H9 (cell line): ENCODE results near the gene KCNAB2. TPM values are rescaled to one million over a fixed set of nuclear protein-coding genes. Genes with fewer than 3 reads are reported as not detected.

Experiments used
- DNase-seq: peaks from one replicate; pipeline ENCODE4 v3.0.0-alpha.2; 2017
- H2AFZ ChIP-seq: one replicate; pipeline ENCODE4 v1.6.1; 2013; ENCODE audit warnings: mild to moderate bottlenecking, low read length, control low read depth, moderate library complexity
- H2AK5ac ChIP-seq: 2 replicates; pipeline ENCODE4 v1.6.1; 2013; ENCODE audit warnings: low read length, control low read depth, mixed read lengths; ENCODE audit not compliant: insufficient read length
- H2BK120ac ChIP-seq: one replicate; pipeline ENCODE4 v1.6.1; 2013; ENCODE audit warnings: low read depth, mild to moderate bottlenecking, low read length, control low read depth, inconsistent platforms; ENCODE audit not compliant: poor library complexity, severe bottlenecking
- H2BK12ac ChIP-seq: 2 replicates; pipeline ENCODE4 v1.6.1; 2013; ENCODE audit warnings: low read length, control low read depth, mixed read lengths, low read depth; ENCODE audit not compliant: insufficient read length
- H2BK15ac ChIP-seq: 2 replicates; pipeline ENCODE4 v1.6.1; 2013; ENCODE audit warnings: low read depth, low read length, control low read depth
- H2BK20ac ChIP-seq: one replicate; pipeline ENCODE4 v1.6.1; 2013; ENCODE audit warnings: low read depth, mild to moderate bottlenecking, low read length, control low read depth, inconsistent platforms; ENCODE audit not compliant: poor library complexity, severe bottlenecking
- H2BK5ac ChIP-seq: 2 replicates; pipeline ENCODE4 v1.6.1; 2013; ENCODE audit warnings: low read length, control low read depth, mixed read lengths; ENCODE audit not compliant: insufficient read length
- H3K14ac ChIP-seq: 2 replicates; pipeline ENCODE4 v1.6.1; 2013; ENCODE audit warnings: low read length, control low read depth; ENCODE audit not compliant: insufficient read depth
- H3K18ac ChIP-seq: 2 replicates; pipeline ENCODE4 v1.6.1; 2013; ENCODE audit warnings: low read depth, mild to moderate bottlenecking, mixed read lengths, low read length, control low read depth; ENCODE audit not compliant: insufficient read length
- H3K23ac ChIP-seq: 2 replicates; pipeline ENCODE4 v1.6.1; 2013; ENCODE audit warnings: low read length, control low read depth, mixed read lengths, low read depth; ENCODE audit not compliant: insufficient read length
- H3K23me2 ChIP-seq: 2 replicates; pipeline ENCODE4 v1.6.1; 2013; ENCODE audit warnings: low read depth, mild to moderate bottlenecking, mixed read lengths, low read length, control low read depth; ENCODE audit not compliant: insufficient read length, poor library complexity, severe bottlenecking
- H3K27ac ChIP-seq: 2 replicates; pipeline ENCODE4 v1.5.1; 2013; ENCODE audit warnings: low read length, control low read depth, mixed read lengths, low read depth; ENCODE audit not compliant: insufficient read length
- H3K27me3 ChIP-seq: 2 replicates; pipeline ENCODE4 v1.6.1; 2013; ENCODE audit warnings: low read length, control low read depth, inconsistent platforms; ENCODE audit not compliant: insufficient read depth
- H3K4ac ChIP-seq: 2 replicates; pipeline ENCODE4 v1.6.1; 2013; ENCODE audit warnings: low read depth, mild to moderate bottlenecking, control low read depth, inconsistent platforms, low read length, moderate library complexity
- H3K4me1 ChIP-seq: 2 replicates; pipeline ENCODE4 v1.6.1; 2013; ENCODE audit warnings: low read length, control low read depth, inconsistent platforms; ENCODE audit not compliant: insufficient read depth
- H3K4me2 ChIP-seq: 2 replicates; pipeline ENCODE4 v1.6.1; 2013; ENCODE audit warnings: low read length, control low read depth, mixed read lengths; ENCODE audit not compliant: insufficient read length, insufficient read depth
- H3K56ac ChIP-seq: 2 replicates; pipeline ENCODE4 v1.6.1; 2013; ENCODE audit warnings: low read depth, mild to moderate bottlenecking, mixed read lengths, low read length, control low read depth; ENCODE audit not compliant: insufficient read length
- H3K79me1 ChIP-seq: 2 replicates; pipeline ENCODE4 v1.6.1; 2013; ENCODE audit warnings: low read depth, mild to moderate bottlenecking, moderate library complexity, low read length, control low read depth, inconsistent platforms; ENCODE audit not compliant: insufficient read depth, poor library complexity, severe bottlenecking
- H3K79me2 ChIP-seq: 2 replicates; pipeline ENCODE4 v1.6.1; 2013; ENCODE audit warnings: low read length, control low read depth, inconsistent platforms; ENCODE audit not compliant: insufficient read depth
- H3K9ac ChIP-seq: 2 replicates; pipeline ENCODE4 v1.6.1; 2013; ENCODE audit warnings: low read length, control low read depth, mixed read lengths; ENCODE audit not compliant: insufficient read length; ENCODE audit errors: extremely low read depth
- H3K9me3 ChIP-seq: one replicate; pipeline ENCODE4 v1.6.1; 2013; ENCODE audit warnings: low read depth, low read length, inconsistent platforms; ENCODE audit not compliant: control insufficient read depth
- H3T11ph ChIP-seq: one replicate; pipeline ENCODE4 v1.6.1; 2013; ENCODE audit warnings: mild to moderate bottlenecking, low read length, control low read depth, inconsistent platforms
- H4K20me1 ChIP-seq: one replicate; pipeline ENCODE4 v1.6.1; 2013; ENCODE audit not compliant: control insufficient read depth, insufficient read length, insufficient read depth
- H4K5ac ChIP-seq: 2 replicates; pipeline ENCODE4 v1.6.1; 2013; ENCODE audit warnings: low read depth, mild to moderate bottlenecking, mixed read lengths, low read length, control low read depth; ENCODE audit not compliant: insufficient read length
- H4K8ac ChIP-seq: replicated peaks from 2 replicates; pipeline ENCODE4 v1.6.1; 2013; ENCODE audit warnings: low read length, control low read depth, mixed read lengths, low read depth; ENCODE audit not compliant: insufficient read length
- H4K91ac ChIP-seq: 2 replicates; pipeline ENCODE4 v1.6.1; 2013; ENCODE audit warnings: low read depth, mild to moderate bottlenecking, moderate library complexity, mixed read lengths, low read length, control low read depth; ENCODE audit not compliant: insufficient read length
- H3K27ac Mint-ChIP-seq, 3 experiments: 2 replicates in 2 of 3; 3 replicates in 1 of 3; pipeline ENCODE4 v1.8.0; 2020 to 2021; ENCODE audit warnings: mixed read lengths in 3 of 3, mild to moderate bottlenecking in 1 of 3, moderate library complexity in 1 of 3
- H3K27me3 Mint-ChIP-seq: 2 replicates; pipeline ENCODE4 v1.8.0; 2021; ENCODE audit warnings: low read depth, mild to moderate bottlenecking, moderate library complexity, mixed read lengths
- H3K36me3 Mint-ChIP-seq, 3 experiments: 2 replicates in 2 of 3; 3 replicates in 1 of 3; pipeline ENCODE4 v1.8.0; 2020 to 2021; ENCODE audit warnings: low read depth in 3 of 3, mixed read lengths in 3 of 3; ENCODE audit not compliant: insufficient read depth in 1 of 3
- H3K4me1 Mint-ChIP-seq, 2 experiments: 2 replicates each; pipeline ENCODE4 v1.8.0; 2020; ENCODE audit warnings: mixed read lengths in 2 of 2
- H3K4me3 Mint-ChIP-seq, 2 experiments: 2 replicates in 1 of 2; 3 replicates in 1 of 2; pipeline ENCODE4 v1.8.0; 2020 to 2021; ENCODE audit warnings: mild to moderate bottlenecking in 2 of 2, mixed read lengths in 2 of 2, moderate library complexity in 1 of 2
- H3K9me3 Mint-ChIP-seq, 2 experiments: 2 replicates in 1 of 2; 3 replicates in 1 of 2; pipeline ENCODE4 v1.8.0; 2020; ENCODE audit warnings: mild to moderate bottlenecking in 2 of 2, mixed read lengths in 2 of 2, moderate library complexity in 1 of 2
- WGBS: extraction: QIAGEN DNeasy Blood & Tissue Kit; methylation state at CpG from one replicate; pipeline ENCODE4 v1.1.7; 2013; ENCODE audit warnings: missing lambda C conversion rate, low lambda C conversion rate, mixed read lengths; ENCODE audit not compliant: insufficient read length; ENCODE audit errors: extremely low coverage; 5-methylcytosine and 5-hydroxymethylcytosine counted together
- total RNA-seq: library from RNA; stranded (reverse); gene quantifications from 2 replicates; pipeline ENCODE4 v1.2.1, GENCODE V29; 2021
- TF ChIP-seq, protein P1 (sequence below): fragments of 200-600 bp; sonication (generic); conservative IDR thresholded peaks from 3 replicates; pipeline ENCODE4 v1.8.0; 2021; ENCODE audit warnings: antibody characterized with exemption, mild to moderate bottlenecking

KCNAB2 gene
- total RNA-seq, 1 experiment from 2014 or later, result 8.3 TPM

- H4K5ac ChIP-seq, result no peak overlapping the region
- H3K4me1 ChIP-seq, result no peaks in the 10 kb centered on the region
- H3K4ac ChIP-seq, result no peak overlapping the region
- no peak overlapping the region for H3K56ac ChIP-seq
- no peak overlapping the region for H2BK5ac ChIP-seq
- H3K23me2 ChIP-seq, result no peaks in the 10 kb centered on the region
- no peaks in the 10 kb centered on the region for H3K79me2 ChIP-seq
- no peak overlapping the region for H3K4me2 ChIP-seq
- H2BK15ac ChIP-seq, result no peak overlapping the region
- Mint-ChIP-seq H3K4me3 (no peak overlapping the region), H3K27ac (no peak overlapping the region), H3K4me1 (peaks cover 0 to 4% of the 10 kb centered on the region in 2 experiments; a peak in 1 of 4 replicates), H3K9me3 (no peaks in the 10 kb centered on the region; a peak in 1 of 5 replicates), H3K27me3 (no peaks in the 10 kb centered on the region), H3K36me3 (no peaks in the 10 kb centered on the region)
- H3K9ac ChIP-seq, result no peak overlapping the region
- no peak overlapping the region for H3T11ph ChIP-seq
- no peak overlapping the region; the same call in 1 of the 2 replicates for H3K14ac ChIP-seq
- no peaks in the 10 kb centered on the region for H4K20me1 ChIP-seq
- no peaks in the 10 kb centered on the region for H3K79me1 ChIP-seq
- no peak overlapping the region for H2AFZ ChIP-seq
- H3K18ac ChIP-seq, result no peak overlapping the region
- H3K27ac ChIP-seq, result no peak overlapping the region
- WGBS, result no CpG with 5 or more reads among the region's 19 CpGs
- TF ChIP-seq, protein P1, sequence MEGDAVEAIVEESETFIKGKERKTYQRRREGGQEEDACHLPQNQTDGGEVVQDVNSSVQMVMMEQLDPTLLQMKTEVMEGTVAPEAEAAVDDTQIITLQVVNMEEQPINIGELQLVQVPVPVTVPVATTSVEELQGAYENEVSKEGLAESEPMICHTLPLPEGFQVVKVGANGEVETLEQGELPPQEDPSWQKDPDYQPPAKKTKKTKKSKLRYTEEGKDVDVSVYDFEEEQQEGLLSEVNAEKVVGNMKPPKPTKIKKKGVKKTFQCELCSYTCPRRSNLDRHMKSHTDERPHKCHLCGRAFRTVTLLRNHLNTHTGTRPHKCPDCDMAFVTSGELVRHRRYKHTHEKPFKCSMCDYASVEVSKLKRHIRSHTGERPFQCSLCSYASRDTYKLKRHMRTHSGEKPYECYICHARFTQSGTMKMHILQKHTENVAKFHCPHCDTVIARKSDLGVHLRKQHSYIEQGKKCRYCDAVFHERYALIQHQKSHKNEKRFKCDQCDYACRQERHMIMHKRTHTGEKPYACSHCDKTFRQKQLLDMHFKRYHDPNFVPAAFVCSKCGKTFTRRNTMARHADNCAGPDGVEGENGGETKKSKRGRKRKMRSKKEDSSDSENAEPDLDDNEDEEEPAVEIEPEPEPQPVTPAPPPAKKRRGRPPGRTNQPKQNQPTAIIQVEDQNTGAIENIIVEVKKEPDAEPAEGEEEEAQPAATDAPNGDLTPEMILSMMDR, result no peak
- no peak overlapping the region for H2BK20ac ChIP-seq
- H2BK120ac ChIP-seq, result no peak overlapping the region
- H3K27me3 ChIP-seq, result no peaks in the 10 kb centered on the region; the same call in 1 of the 2 replicates
- H4K8ac ChIP-seq, result no peak overlapping the region
- DNase-seq, result no peak
- no peak overlapping the region for H3K23ac ChIP-seq
- H2AK5ac ChIP-seq, result no peak overlapping the region
- no peaks in the 10 kb centered on the region for H3K9me3 ChIP-seq
- H2BK12ac ChIP-seq, result no peak overlapping the region
- H4K91ac ChIP-seq, result no peak overlapping the region
Measured at GRCh38 chr1:6094246-6094645, 48.6 kb downstream of the KCNAB2 start.
